K562 (cell line): ENCODE measurements around the gene GLYAT.

Source experiments
- BHLHE40 ChIP-seq: IDR thresholded peaks from 2 replicates; pipeline ENCODE4 v1.6.1; 2011; ENCODE audit warnings: low read length, improper control_type of control experiment
- CBX3 ChIP-seq, 2 experiments: IDR thresholded peaks; 1 replicate in 1 of 2; 2 replicates in 1 of 2; pipeline ENCODE4 v1.6.1; 2012; ENCODE audit warnings: inconsistent platforms in 2 of 2, low read length in 2 of 2, borderline replicate concordance in 1 of 2, control low read depth in 1 of 2
- ELF1 ChIP-seq: fragments of 200-800 bp; sonication (Bioruptor generic); IDR thresholded peaks from 2 replicates; pipeline ENCODE4 v1.6.1; 2016; ENCODE audit warnings: missing genetic modification characterization, missing compliant biosample characterization
- EP300 ChIP-seq: IDR thresholded peaks from 2 replicates; pipeline ENCODE4 v1.6.1; 2012; ENCODE audit warnings: low read length, improper control_type of control experiment
- GATAD2B ChIP-seq: fragments of 450-650 bp; IDR thresholded peaks from 2 replicates; pipeline ENCODE4 v1.6.1; 2017; ENCODE audit warnings: mild to moderate bottlenecking, borderline replicate concordance
- JUND ChIP-seq, 2 experiments: IDR thresholded peaks; 2 replicates in 1 of 2; 3 replicates in 1 of 2; pipeline ENCODE4 v1.6.1; 2011; ENCODE audit warnings: borderline replicate concordance in 2 of 2, low read depth in 2 of 2, low read length in 2 of 2, improper control_type of control experiment in 1 of 2, missing biosample characterization in 1 of 2, missing genetic modification characterization in 1 of 2, missing genetic modification reagents in 1 of 2
- POLR2AphosphoS5 ChIP-seq: IDR thresholded peaks from 2 replicates; pipeline ENCODE4 v1.6.1; 2011; ENCODE audit warnings: mild to moderate bottlenecking, low read depth, low read length, moderate library complexity; ENCODE audit not compliant: control insufficient read depth, insufficient read depth
- PTBP1 ChIP-seq: fragments of 200-400 bp; formaldehyde crosslinking; IDR thresholded peaks from 2 replicates; pipeline ENCODE4 v1.6.1; 2017; ENCODE audit warnings: low read depth, low read length
- SIRT6 ChIP-seq: IDR thresholded peaks from one replicate; pipeline ENCODE4 v1.6.1; 2012; ENCODE audit warnings: low read depth, mild to moderate bottlenecking, control low read depth, inconsistent platforms, low read length, moderate library complexity
- TCF7 ChIP-seq: sonication (generic); IDR thresholded peaks from 2 replicates; pipeline ENCODE4 v1.6.1; 2016; ENCODE audit warnings: antibody characterized with exemption, borderline replicate concordance

DNA sequence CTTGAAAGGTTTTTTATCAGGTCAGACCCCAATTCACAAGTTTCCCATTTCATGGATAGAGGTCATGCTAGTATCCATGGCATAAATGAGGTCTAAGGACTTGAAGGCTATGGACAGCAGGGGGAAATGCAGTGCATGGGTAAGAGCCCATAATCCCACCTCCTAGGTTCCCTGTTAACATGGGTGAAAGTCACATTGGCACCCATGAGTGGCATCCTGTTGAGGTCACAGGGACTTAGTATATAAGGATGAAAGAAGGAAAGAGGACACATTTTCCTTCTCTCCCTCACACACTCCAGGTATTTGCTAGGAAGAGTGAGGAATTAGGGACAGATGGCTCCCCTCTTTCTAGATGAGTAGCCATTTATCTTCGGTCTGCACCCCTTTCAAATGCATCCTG, 9.4 kb upstream of the GLYAT start:
- no peak for TF ChIP-seq TCF7
- no peak for TF ChIP-seq GATAD2B
- TF ChIP-seq BHLHE40 = no peak
- no peak for TF ChIP-seq SIRT6
- no peak for TF ChIP-seq JUND (IDR thresholded peaks at IDR 0.05; ENCODE audit: borderline replicate concordance, low read depth, low read length)
- no peak for TF ChIP-seq JUND (tag; IDR thresholded peaks at IDR 0.05; ENCODE audit: borderline replicate concordance, low read depth, low read length)
- TF ChIP-seq POLR2AphosphoS5 = no peak
- no peak for TF ChIP-seq PTBP1
- peak; percentile 38 to 67; a peak in 2 of 3 replicates for TF ChIP-seq CBX3 (IDR thresholded peaks at IDR 0.05; ENCODE audit: borderline replicate concordance in 1 of 2, low read length in 2 of 2)
- no peak for TF ChIP-seq EP300
- no peak for TF ChIP-seq ELF1 (tag)
